HCT116 (cell line): ENCODE data around the gene DIP2C.

Experiments used
- CTCF ChIP-seq, 3 experiments: fragments of 200-600 bp in 1 of 3; sonication (generic) in 1 of 3; IDR thresholded peaks in 2 of 3; conservative IDR thresholded peaks in 1 of 3; 2 replicates each; pipeline ENCODE4 v1.5.1; 2012 to 2017; ENCODE audit warnings: low read depth in 2 of 3, low read length in 2 of 3, antibody characterized with exemption in 1 of 3, borderline replicate concordance in 1 of 3, control low read depth in 1 of 3, mild to moderate bottlenecking in 1 of 3, mixed read lengths in 1 of 3, mixed run types in 1 of 3, moderate library complexity in 1 of 3; ENCODE audit not compliant: insufficient read depth in 1 of 3
- ELF1 ChIP-seq: IDR thresholded peaks from 2 replicates; pipeline ENCODE4 v1.6.1; 2012; ENCODE audit warnings: low read depth, borderline replicate concordance
- SP1 ChIP-seq: IDR thresholded peaks from 2 replicates; pipeline ENCODE4 v1.6.1; 2012; ENCODE audit warnings: low read depth

DNA sequence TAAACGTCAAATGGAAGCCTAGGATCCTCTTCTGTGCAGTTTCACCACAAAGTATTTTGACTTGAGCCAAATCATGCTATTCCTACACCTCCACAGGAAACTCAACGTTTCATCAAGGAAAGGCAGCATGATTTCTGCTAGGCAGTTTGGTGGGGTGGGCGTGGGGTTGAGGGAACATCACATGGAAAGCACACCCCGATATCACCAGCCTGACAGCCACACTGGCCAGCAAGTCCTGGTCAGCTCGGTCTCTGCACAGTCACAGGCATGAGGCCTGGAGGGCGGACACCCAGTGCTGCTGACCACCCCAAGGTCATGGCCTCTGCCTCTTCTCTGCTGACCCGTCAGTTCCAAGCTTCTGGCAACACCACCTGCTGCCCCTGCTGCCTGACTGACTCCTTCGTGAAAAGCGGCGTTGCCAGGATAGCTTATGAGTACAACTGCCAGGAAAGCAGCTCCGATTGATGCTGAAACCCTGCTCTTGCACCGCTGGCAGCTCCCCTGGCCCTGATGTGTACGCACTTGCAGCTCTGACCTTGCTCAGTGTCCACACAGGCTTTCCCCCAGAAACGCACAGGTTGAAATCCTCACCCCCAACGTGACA lies 171.5 kb downstream of the DIP2C start:
- no peak for TF ChIP-seq SP1
- no peak for TF ChIP-seq ELF1
- TF ChIP-seq CTCF (IDR thresholded peaks at IDR 0.05 in 2 of 3, conservative IDR thresholded peaks at IDR 0.05 in 1 of 3; ENCODE audit: borderline replicate concordance in 1 of 3, insufficient read depth in 1 of 3, low read depth in 2 of 3, low read length in 2 of 3): no peak
